Kidney (tissue), 14 donors: Measurements from ENCODE around the gene ZBTB16. TPM values are rescaled to one million over a fixed set of nuclear protein-coding genes. Genes with fewer than 3 reads are reported as not detected.

Experiments used
- DNase-seq, 5 donors: peaks; one replicate each; pipeline ENCODE4 v3.0.0-alpha.2; 2013 to 2020
- FAIRE-seq: peaks from 2 replicates; lab custom pipeline; 2012; peaks lifted over from hg19 to GRCh38; lab: Jason Lieb, UNC
- H3K27ac ChIP-seq, 2 donors: one replicate each; pipeline ENCODE4 v1.7.0; 2013; ENCODE audit warnings: low read depth in 2 of 2, low read length in 2 of 2, inconsistent platforms in 1 of 2
- H3K27me3 ChIP-seq: one replicate; pipeline ENCODE4 v1.7.1; 2013; ENCODE audit warnings: low read length, inconsistent platforms; ENCODE audit not compliant: control insufficient read depth, insufficient read depth
- H3K36me3 ChIP-seq, 3 donors: one replicate each; pipeline versions ENCODE4 v1.7.0 to v1.7.1; 2013; ENCODE audit warnings: low read length in 3 of 3, control low read depth in 1 of 3, inconsistent platforms in 1 of 3; ENCODE audit not compliant: insufficient read depth in 3 of 3, control insufficient read depth in 2 of 3
- H3K4me1 ChIP-seq, 3 donors: one replicate each; pipeline versions ENCODE4 v1.7.0 to v1.7.1; 2013; ENCODE audit warnings: low read length in 3 of 3, inconsistent platforms in 1 of 3, low read depth in 1 of 3; ENCODE audit not compliant: control insufficient read depth in 2 of 3, insufficient read depth in 2 of 3
- H3K4me3 ChIP-seq, 3 donors: one replicate each; pipeline versions ENCODE4 v1.7.0 to v1.8.1; 2013; ENCODE audit warnings: low read length in 3 of 3, control low read depth in 1 of 3, inconsistent platforms in 1 of 3
- H3K9ac ChIP-seq, 3 donors: one replicate each; pipeline versions ENCODE4 v1.7.0 to v1.7.1; 2013; ENCODE audit warnings: low read length in 3 of 3, control low read depth in 1 of 3, inconsistent platforms in 1 of 3
- H3K9me3 ChIP-seq, 3 donors: one replicate each; pipeline versions ENCODE4 v1.7.0 to v1.7.1; 2013; ENCODE audit warnings: low read length in 3 of 3, control low read depth in 1 of 3, inconsistent platforms in 1 of 3; ENCODE audit not compliant: control insufficient read depth in 2 of 3, insufficient read depth in 1 of 3
- intact Hi-C: fragments of 100-400 bp; cut with DNase I; formaldehyde crosslinking; loops from one replicate; pipeline ENCODE4 v1.11.1; 2022
- polyA plus RNA-seq: library from polyadenylated mRNA; stranded (reverse); fragments of 350-450 nt; fragmentation: Illumina TruSeq; extraction: RNeasy Lipid Tissue Mini Kit (QIAGEN cat#74804); gene quantifications from one replicate; pipeline ENCODE4 v1.2.3, GENCODE V29; 2014; ENCODE audit warnings: low read depth, low replicate concordance; ENCODE audit not compliant: insufficient read depth
- total RNA-seq: library from RNA; stranded (reverse); fragmentation: NEBNext Ultra II Directional; extraction: Animal tissue kit (Norgen Biotek cat#: 25700); gene quantifications from one replicate; pipeline ENCODE4 v1.2.1, GENCODE V29; 2021
- TF ChIP-seq, protein P1 (sequence below): IDR thresholded peaks from 3 replicates; pipeline ENCODE4 v1.5.1; 2012; ENCODE audit warnings: mild to moderate bottlenecking, moderate library complexity, borderline replicate concordance; ENCODE audit not compliant: insufficient read depth; ENCODE audit errors: extremely low read depth
- donor health status: control.
- donor health status: control.
- donor health status: control.
- donor health status: control.
- donor health status: control.
- donor health status: DM: yes; HTN: yes; CAD: no.
- donor health status: Normal renal cell carcinoma (clear cell type).

Gene ZBTB16
- total and polyA plus RNA-seq, 2 donors from 2014 or later, result 2.5 to 126 TPM

DNA sequence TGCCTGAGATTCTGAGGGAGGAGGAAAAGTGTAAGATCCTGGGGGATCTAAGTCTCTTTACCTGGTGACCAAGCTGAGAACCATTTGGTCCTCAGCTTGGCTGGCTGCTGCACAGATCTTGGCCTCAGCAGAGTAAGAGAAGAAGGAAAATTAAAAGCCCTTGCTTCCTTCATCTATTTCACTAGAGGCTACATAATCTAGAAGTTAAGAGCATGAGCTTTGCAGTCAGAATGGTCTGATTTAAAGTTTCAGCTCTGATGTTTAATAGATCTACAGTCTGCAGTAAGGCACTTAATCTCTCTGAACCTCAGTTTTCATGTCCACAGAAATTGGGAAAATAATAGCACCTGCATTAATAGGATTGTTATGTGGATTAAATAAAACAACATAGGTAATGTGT, 3.1 kb upstream of the ZBTB16 start:
- DNase-seq (no peak), FAIRE-seq (no peak)
- H3K4me1 ChIP-seq, result peaks cover 0 to 2% (median 0%) of the 10 kb centered on the region in 3 donors
- no peak overlapping the region for H3K4me3 ChIP-seq
- H3K27ac ChIP-seq, result no peak overlapping the region
- H3K9ac ChIP-seq, result no peak overlapping the region
- intact Hi-C loops, result no loop called here
- TF ChIP-seq, protein P1, sequence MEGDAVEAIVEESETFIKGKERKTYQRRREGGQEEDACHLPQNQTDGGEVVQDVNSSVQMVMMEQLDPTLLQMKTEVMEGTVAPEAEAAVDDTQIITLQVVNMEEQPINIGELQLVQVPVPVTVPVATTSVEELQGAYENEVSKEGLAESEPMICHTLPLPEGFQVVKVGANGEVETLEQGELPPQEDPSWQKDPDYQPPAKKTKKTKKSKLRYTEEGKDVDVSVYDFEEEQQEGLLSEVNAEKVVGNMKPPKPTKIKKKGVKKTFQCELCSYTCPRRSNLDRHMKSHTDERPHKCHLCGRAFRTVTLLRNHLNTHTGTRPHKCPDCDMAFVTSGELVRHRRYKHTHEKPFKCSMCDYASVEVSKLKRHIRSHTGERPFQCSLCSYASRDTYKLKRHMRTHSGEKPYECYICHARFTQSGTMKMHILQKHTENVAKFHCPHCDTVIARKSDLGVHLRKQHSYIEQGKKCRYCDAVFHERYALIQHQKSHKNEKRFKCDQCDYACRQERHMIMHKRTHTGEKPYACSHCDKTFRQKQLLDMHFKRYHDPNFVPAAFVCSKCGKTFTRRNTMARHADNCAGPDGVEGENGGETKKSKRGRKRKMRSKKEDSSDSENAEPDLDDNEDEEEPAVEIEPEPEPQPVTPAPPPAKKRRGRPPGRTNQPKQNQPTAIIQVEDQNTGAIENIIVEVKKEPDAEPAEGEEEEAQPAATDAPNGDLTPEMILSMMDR, result no peak
- H3K36me3 ChIP-seq, result no peaks in the 10 kb centered on the region
- H3K27me3 ChIP-seq, result peaks cover 9% of the 10 kb centered on the region
- no peaks in the 10 kb centered on the region for H3K9me3 ChIP-seq

DNA sequence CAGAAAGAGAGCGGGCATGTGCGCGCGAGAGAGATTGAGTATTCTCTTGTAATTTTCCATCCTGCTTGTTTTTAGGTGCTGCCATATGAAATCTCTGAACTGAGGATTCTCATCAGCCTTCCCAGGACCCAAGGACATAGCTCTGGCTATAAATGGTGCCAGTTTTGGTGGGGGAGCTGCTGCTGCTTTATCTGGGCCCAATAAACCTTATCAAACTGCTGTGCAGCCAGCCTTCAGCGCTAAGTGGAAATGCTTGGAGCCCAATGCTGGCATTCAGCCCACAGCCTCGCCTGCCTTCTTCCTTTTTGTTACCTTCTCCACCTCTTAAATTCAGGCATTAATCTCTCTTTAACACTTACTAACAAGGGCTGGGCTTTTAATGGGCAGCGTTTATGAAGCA, 2.4 kb upstream of the ZBTB16 start:
- no peak overlapping the region for H3K9ac ChIP-seq
- TF ChIP-seq, protein P1, result no peak
- intact Hi-C loops, result no loop called here
- no peak for FAIRE-seq
- H3K9me3 ChIP-seq, result no peaks in the 10 kb centered on the region
- no peaks in the 10 kb centered on the region for H3K36me3 ChIP-seq
- H3K27me3 ChIP-seq, result peaks cover 10% of the 10 kb centered on the region
- H3K4me3 ChIP-seq, result no peak overlapping the region
- DNase-seq, result no peak
- no peak overlapping the region for H3K27ac ChIP-seq
- peaks cover 0 to 2% (median 0%) of the 10 kb centered on the region in 3 donors for H3K4me1 ChIP-seq

DNA sequence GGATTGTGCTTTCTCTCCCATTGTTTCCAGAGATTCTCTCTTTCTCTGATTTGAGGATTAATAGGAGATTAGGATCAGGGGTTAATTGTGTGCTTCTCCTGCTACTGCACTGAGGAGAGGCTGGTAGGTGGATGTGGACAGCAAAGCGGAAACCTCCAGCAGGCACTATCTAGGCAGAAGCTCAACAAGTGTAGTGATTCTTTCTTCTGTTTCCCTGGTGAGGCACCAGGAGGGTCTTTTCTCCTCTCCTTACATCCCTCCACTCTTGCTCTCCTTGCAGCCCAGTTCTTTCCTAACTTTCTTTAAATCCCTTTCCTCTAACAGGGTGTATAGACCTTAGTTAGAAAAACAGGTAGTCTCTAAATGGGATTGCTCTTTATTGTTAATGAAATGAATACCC, 1.9 kb upstream of the ZBTB16 start:
- no peaks in the 10 kb centered on the region for H3K9me3 ChIP-seq

More for the DNA sequence above, 1.9 kb upstream of the ZBTB16 start:
- Histone ChIP-seq H3K27ac (no peak overlapping the region), H3K27me3 (peaks cover 14% of the 10 kb centered on the region), H3K4me3 (no peak overlapping the region), H3K36me3 (no peaks in the 10 kb centered on the region), H3K9ac (no peak overlapping the region), H3K4me1 (peaks cover 0 to 5% (median 0%) of the 10 kb centered on the region in 3 donors)
- TF ChIP-seq, protein P1, result no peak
- intact Hi-C loops, result no loop called here
- no peak for FAIRE-seq
- no peak for DNase-seq
